ENCODE results near the gene DMXL2.
"Not testable (repeated sequence)": the region's sequence is repeated elsewhere in the genome, so short reads cannot be mapped to it uniquely, and the experiment has no call there.

The DMXL2 gene

GRCh38 chr15:51658664-51659063 is 36.1 kb upstream of the DMXL2 start:
- no peak for DNase-seq (ENCODE audit: extremely low read depth, low read depth)

DNA sequence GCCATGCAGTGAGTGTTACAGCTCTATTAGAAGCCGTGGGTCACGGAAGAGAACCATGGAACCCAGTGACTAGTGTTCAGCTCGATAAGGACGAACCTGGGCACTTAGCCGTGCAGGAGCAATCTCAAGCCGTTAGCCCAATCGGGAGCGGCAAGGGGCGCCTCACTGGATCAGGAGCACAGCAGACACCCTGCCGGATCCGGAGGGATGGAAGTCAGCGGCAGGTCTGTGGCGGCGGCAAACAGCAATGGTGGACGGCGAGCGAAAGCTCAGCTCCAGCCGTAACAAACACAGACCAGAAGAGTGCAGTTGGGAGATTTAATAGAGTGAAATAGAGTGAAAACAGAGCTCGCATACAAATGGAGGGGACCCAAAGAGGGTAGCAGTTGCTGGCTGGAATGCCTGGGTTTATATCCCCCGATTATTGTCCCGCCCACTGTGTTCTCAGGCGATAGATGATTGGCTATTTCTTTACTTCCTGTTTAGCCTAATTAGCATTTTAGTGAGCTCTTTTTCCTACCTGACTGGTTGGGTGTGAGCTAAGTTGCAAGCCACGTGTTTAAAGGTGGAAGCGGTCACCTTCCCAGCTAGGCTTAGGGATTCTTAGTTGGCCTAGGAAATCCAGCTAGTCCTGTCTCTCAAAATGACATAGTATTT is 33.0 kb upstream of the DMXL2 start:
- not testable (repeated sequence) for DNase-seq (ENCODE audit: extremely low read depth, low read depth)

More at GRCh38 chr15:51658664-51659063, 36.1 kb upstream of the DMXL2 start:
- TF ChIP-seq CTCF (IDR thresholded peaks at IDR 0.05; ENCODE audit: low read depth, low read length): no peak

- no peak for DNase-seq (ENCODE audit: extremely low read depth, low read depth)
- no peak for TF ChIP-seq CTCF (IDR thresholded peaks at IDR 0.05; ENCODE audit: low read depth, low read length)
Observed at GRCh38 chr15:51652084-51652668, 29.6 kb upstream of the DMXL2 start.

- TF ChIP-seq CTCF (IDR thresholded peaks at IDR 0.05; ENCODE audit: low read depth, low read length): peak; percentile 69
- DNase-seq (ENCODE audit: extremely low read depth, low read depth): peak; percentile 49
Observed at GRCh38 chr15:51649659-51650521, 27.3 kb upstream of the DMXL2 start.

DNA sequence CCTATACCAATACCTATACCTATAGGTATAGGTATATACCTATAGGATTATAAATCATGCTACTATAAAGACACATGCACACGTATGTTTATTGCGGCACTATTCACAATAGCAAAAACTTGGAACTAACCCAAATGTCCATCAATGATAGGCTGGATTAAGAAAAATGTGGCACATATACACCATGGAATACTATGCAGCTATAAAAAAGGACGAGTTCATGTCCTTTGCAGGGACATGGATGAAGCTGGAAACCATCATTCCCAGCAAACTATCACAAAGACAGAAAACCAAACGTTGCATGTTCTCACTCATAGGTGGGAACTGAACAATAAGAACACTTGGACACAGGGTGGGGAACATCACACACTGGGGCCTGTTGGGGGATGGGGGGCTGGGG is 26.1 kb upstream of the DMXL2 start:
- DNase-seq (ENCODE audit: extremely low read depth, low read depth): not testable (repeated sequence)

DNA sequence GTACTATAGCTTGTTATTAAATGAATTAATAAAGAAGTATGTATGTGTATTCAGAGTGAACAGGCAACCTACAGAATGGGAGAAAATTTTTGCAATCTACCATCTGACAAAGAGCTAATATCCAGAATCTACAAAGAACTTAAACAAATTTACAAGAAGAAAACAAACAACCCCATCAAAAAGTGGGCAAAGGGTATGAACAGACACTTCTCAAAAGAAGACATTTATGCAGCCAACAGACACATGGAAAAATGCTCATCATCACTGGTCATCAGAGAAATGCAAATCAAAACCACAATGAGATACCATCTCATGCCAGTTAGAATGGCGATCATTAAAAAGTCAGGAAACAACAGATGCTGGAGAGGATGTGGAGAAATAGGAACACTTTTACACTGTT is 25.5 kb upstream of the DMXL2 start:
- not testable (repeated sequence) for DNase-seq (ENCODE audit: extremely low read depth, low read depth)

DNA sequence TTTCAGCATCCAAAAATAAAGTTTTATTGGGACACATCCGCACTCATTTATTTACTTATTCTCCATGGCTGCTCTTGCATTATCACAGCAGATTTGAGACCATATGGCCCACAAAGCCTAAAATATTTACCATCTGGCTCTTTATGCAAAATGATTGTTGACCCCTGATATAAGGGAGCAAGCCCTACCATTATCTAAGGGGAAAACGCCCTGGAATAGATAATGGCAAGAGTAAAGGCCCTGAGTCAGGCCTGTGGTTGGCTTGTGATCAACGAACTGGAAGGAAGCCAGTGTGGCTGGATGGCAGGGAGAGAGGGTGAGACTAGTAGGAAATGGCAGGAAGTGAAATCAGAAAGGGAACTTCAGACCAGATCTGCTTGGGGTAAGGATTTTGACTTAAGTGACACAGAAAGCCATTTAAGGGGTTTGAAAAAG is 24.6 kb upstream of the DMXL2 start:
- TF ChIP-seq CTCF (IDR thresholded peaks at IDR 0.05; ENCODE audit: low read depth, low read length): no peak
- DNase-seq (ENCODE audit: extremely low read depth, low read depth): peak; percentile 0

DNA sequence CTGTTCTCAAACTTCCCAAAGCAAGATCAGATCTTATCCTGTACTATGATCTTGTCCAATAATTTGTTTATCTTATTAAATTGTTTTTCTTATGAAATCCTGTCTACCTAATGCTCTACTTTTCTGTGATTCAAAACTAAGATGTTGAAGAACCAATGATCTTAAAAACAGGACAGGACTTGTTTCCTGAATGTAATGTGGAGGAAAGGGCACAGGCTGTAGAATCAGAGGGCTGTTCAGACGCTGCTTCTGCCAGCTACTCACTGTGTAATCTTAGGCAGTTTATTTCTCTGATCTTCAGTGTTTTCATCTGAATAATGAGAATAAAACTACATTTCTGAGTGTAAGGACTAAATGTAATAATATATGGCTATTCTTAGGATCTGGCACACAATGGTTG is 20.1 kb upstream of the DMXL2 start:
- no peak for TF ChIP-seq CTCF (IDR thresholded peaks at IDR 0.05; ENCODE audit: low read depth, low read length)
- DNase-seq (ENCODE audit: extremely low read depth, low read depth): no peak
